PFSK-1 (cell line): ENCODE data around the gene KHDC4.

Source experiments
- FOXP2 ChIP-seq: optimal IDR thresholded peaks from 2 replicates; pipeline ENCODE3; 2011; ENCODE audit warnings: borderline replicate concordance, control low read depth, inconsistent platforms; ENCODE audit not compliant: insufficient read depth; ENCODE audit errors: extremely low read length, extremely low read depth
- POLR2AphosphoS5 ChIP-seq: IDR thresholded peaks from 2 replicates; pipeline ENCODE4 v1.6.1; 2012; ENCODE audit warnings: low read depth, mild to moderate bottlenecking, control low read depth, low read length, moderate library complexity
- REST ChIP-seq, 2 experiments: IDR thresholded peaks; 2 replicates each; pipeline versions ENCODE4 v1.6.1 to v1.8.0; 2011 to 2012; ENCODE audit warnings: low read depth in 2 of 2, low read length in 2 of 2, control low read depth in 1 of 2, inconsistent platforms in 1 of 2, mild to moderate bottlenecking in 1 of 2, moderate library complexity in 1 of 2; ENCODE audit not compliant: insufficient read depth in 1 of 2
- SIN3A ChIP-seq: IDR thresholded peaks from 2 replicates; pipeline ENCODE4 v1.6.1; 2012; ENCODE audit warnings: mild to moderate bottlenecking, low read length, moderate library complexity, borderline replicate concordance; ENCODE audit not compliant: insufficient read depth
- TAF1 ChIP-seq: IDR thresholded peaks from 2 replicates; pipeline ENCODE4 v1.6.1; 2012; ENCODE audit warnings: low read length, control low read depth, borderline replicate concordance; ENCODE audit not compliant: insufficient read depth

The KHDC4 gene

GRCh38 chr1:155882235-155882634 lies 52.0 kb downstream of the KHDC4 start:
- TF ChIP-seq FOXP2 (no peak), SIN3A (no peak), POLR2AphosphoS5 (no peak), TAF1 (no peak), REST (IDR thresholded peaks at IDR 0.05; ENCODE audit: insufficient read depth in 1 of 2, low read depth in 2 of 2, low read length in 2 of 2) (no peak)

GRCh38 chr1:155880950-155881349 lies 53.3 kb downstream of the KHDC4 start:
- TF ChIP-seq SIN3A (no peak), REST (IDR thresholded peaks at IDR 0.05; ENCODE audit: insufficient read depth in 1 of 2, low read depth in 2 of 2, low read length in 2 of 2) (no peak)

GRCh38 chr1:155880251-155880650 lies 54.0 kb downstream of the KHDC4 start:
- TF ChIP-seq FOXP2: no peak

GRCh38 chr1:155877945-155878344 lies 56.3 kb downstream of the KHDC4 start:
- TF ChIP-seq POLR2AphosphoS5 (no peak), SIN3A (no peak), REST (IDR thresholded peaks at IDR 0.05; ENCODE audit: insufficient read depth in 1 of 2, low read depth in 2 of 2, low read length in 2 of 2) (no peak), TAF1 (no peak), FOXP2 (no peak)

- TF ChIP-seq SIN3A: no peak
- no peak for TF ChIP-seq FOXP2
- no peak for TF ChIP-seq REST (IDR thresholded peaks at IDR 0.05; ENCODE audit: insufficient read depth in 1 of 2, low read depth in 2 of 2, low read length in 2 of 2)
- TF ChIP-seq TAF1: no peak
- TF ChIP-seq POLR2AphosphoS5: no peak
Measured at GRCh38 chr1:155873860-155874259, 60.4 kb downstream of the KHDC4 start.

- no peak for TF ChIP-seq TAF1
- TF ChIP-seq FOXP2: no peak
- TF ChIP-seq SIN3A: no peak
- TF ChIP-seq REST (IDR thresholded peaks at IDR 0.05; ENCODE audit: insufficient read depth in 1 of 2, low read depth in 2 of 2, low read length in 2 of 2): no peak
- no peak for TF ChIP-seq POLR2AphosphoS5
Measured at GRCh38 chr1:155872527-155872926, 61.7 kb downstream of the KHDC4 start.
